ENCODE data around the gene CRACDL. TPM values are rescaled to one million over a fixed set of nuclear protein-coding genes. Genes with fewer than 3 reads are reported as not detected.

The CRACDL gene
- 0.33 and 1.3 TPM in 2 replicates for total RNA-seq (2014; rRNA removed; shearing (Covaris generic))

GRCh38 chr2:98935777-98936352, at the start of gene CRACDL:
CRACDL (minus strand) TSS chr2:98936225; CDS start chr2:98846800, 89,425 bp downstream.
- peak; percentile 49 for DNase-seq (ENCODE audit: low read depth)

- no peak for DNase-seq (ENCODE audit: low read depth)
Observed at GRCh38 chr2:98975611-98976010, 39.6 kb upstream of the CRACDL start.

GRCh38 chr2:98972582-98973167, 36.6 kb upstream of the CRACDL start:
- DNase-seq (ENCODE audit: low read depth) = no peak

- no peak for DNase-seq (ENCODE audit: low read depth)
Observed at GRCh38 chr2:98959810-98960507, 23.9 kb upstream of the CRACDL start.

GRCh38 chr2:98952966-98953365, 16.9 kb upstream of the CRACDL start:
- DNase-seq (ENCODE audit: low read depth) = no peak

- DNase-seq (ENCODE audit: low read depth) = no peak
Observed at GRCh38 chr2:98948956-98949739, 13.1 kb upstream of the CRACDL start.

- no peak for DNase-seq (ENCODE audit: low read depth)
Observed at GRCh38 chr2:98947554-98947953, 11.5 kb upstream of the CRACDL start.

- no peak for DNase-seq (ENCODE audit: low read depth)
Observed at GRCh38 chr2:98946855-98947254, 10.8 kb upstream of the CRACDL start.

GRCh38 chr2:98944775-98945174, 8.8 kb upstream of the CRACDL start:
- peak; percentile 28 for DNase-seq (ENCODE audit: low read depth)

- DNase-seq (ENCODE audit: low read depth) = no peak
Observed at GRCh38 chr2:98940102-98940501, 4.1 kb upstream of the CRACDL start.

GRCh38 chr2:98937906-98938305, 1.9 kb upstream of the CRACDL start:
- DNase-seq (ENCODE audit: low read depth) = no peak

GRCh38 chr2:98936353-98937351, 627 bp upstream of the CRACDL start:
- DNase-seq (ENCODE audit: low read depth) = peak; percentile 41

GRCh38 chr2:98935111-98935770, 784 bp downstream of the CRACDL start:
- no peak for DNase-seq (ENCODE audit: low read depth)

GRCh38 chr2:98932778-98933343, 3.2 kb downstream of the CRACDL start:
- DNase-seq (ENCODE audit: low read depth) = no peak

- no peak for DNase-seq (ENCODE audit: low read depth)
Observed at GRCh38 chr2:98932164-98932563, 3.9 kb downstream of the CRACDL start.

- no peak for DNase-seq (ENCODE audit: low read depth)
Observed at GRCh38 chr2:98931596-98931995, 4.4 kb downstream of the CRACDL start.

GRCh38 chr2:98929920-98930319, 6.1 kb downstream of the CRACDL start:
- DNase-seq (ENCODE audit: low read depth) = no peak

- DNase-seq (ENCODE audit: low read depth) = no peak
Observed at GRCh38 chr2:98928242-98928641, 7.8 kb downstream of the CRACDL start.

GRCh38 chr2:98927027-98927426, 9.0 kb downstream of the CRACDL start:
- no peak for DNase-seq (ENCODE audit: low read depth)

- peak; percentile 33 for DNase-seq (ENCODE audit: low read depth)
Observed at GRCh38 chr2:98926601-98927000, 9.4 kb downstream of the CRACDL start.

Measured in Daoy (cell line).